ENCODE data around the gene KIAA0513. TPM values are rescaled to one million over a fixed set of nuclear protein-coding genes. Genes with fewer than 3 reads are reported as not detected.

The KIAA0513 gene
- total and polyA plus RNA-seq, 9 donors, result 2.8 to 12.8 (median 7.1) TPM

DNA sequence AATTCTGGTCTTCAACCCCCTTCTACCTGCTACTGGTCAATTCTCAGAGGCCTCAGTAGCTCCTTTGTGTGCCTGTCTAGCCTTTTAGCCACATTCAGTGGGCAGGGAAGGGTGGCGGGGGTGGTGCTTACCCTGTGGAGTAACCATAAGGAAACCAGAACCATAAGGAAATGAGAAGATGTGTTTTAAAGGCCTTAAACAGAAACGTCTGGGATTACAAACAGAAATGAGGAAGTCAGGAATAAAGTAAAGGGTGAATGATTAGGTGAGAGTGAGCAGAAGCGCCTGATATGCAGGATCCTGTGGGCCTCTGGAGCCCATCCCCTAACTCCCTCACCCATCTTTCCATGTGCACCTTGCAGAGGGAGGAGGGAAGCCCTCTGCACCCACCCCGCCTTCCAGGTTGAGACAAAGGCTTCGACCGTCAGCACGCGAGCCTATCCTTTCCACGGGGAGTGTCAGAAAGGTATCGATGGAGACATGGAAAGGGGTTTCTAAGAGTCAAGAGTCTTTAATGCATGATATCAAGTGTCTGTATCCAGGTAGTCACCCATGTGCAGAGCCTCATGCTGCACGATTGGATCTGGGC, 20.4 kb downstream of the KIAA0513 start:
- H3K4me1 ChIP-seq (ENCODE audit: insufficient read depth), result peaks cover 5% of the 10 kb centered on the region
- DNase-seq, result no peak
- no peak overlapping the region for H3K27ac ChIP-seq
- H3K9me3 ChIP-seq, result no peaks in the 10 kb centered on the region
- no peaks in the 10 kb centered on the region for H3K27me3 ChIP-seq
- no peaks in the 10 kb centered on the region for H3K36me3 ChIP-seq
- intact Hi-C loops (cut with DNase I), result no loop called here
- no peak for TF ChIP-seq EP300 (IDR thresholded peaks at IDR 0.05)
- TF ChIP-seq, protein P1, sequence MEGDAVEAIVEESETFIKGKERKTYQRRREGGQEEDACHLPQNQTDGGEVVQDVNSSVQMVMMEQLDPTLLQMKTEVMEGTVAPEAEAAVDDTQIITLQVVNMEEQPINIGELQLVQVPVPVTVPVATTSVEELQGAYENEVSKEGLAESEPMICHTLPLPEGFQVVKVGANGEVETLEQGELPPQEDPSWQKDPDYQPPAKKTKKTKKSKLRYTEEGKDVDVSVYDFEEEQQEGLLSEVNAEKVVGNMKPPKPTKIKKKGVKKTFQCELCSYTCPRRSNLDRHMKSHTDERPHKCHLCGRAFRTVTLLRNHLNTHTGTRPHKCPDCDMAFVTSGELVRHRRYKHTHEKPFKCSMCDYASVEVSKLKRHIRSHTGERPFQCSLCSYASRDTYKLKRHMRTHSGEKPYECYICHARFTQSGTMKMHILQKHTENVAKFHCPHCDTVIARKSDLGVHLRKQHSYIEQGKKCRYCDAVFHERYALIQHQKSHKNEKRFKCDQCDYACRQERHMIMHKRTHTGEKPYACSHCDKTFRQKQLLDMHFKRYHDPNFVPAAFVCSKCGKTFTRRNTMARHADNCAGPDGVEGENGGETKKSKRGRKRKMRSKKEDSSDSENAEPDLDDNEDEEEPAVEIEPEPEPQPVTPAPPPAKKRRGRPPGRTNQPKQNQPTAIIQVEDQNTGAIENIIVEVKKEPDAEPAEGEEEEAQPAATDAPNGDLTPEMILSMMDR (IDR thresholded peaks at IDR 0.05), result no peak
- TF ChIP-seq POLR2A (IDR thresholded peaks at IDR 0.05), result no peak
- H3K4me3 ChIP-seq, result no peak overlapping the region
- 89 to 92% (median 91%) methylated on average over 11 of the region's 11 CpGs for WGBS, 3 donors

DNA sequence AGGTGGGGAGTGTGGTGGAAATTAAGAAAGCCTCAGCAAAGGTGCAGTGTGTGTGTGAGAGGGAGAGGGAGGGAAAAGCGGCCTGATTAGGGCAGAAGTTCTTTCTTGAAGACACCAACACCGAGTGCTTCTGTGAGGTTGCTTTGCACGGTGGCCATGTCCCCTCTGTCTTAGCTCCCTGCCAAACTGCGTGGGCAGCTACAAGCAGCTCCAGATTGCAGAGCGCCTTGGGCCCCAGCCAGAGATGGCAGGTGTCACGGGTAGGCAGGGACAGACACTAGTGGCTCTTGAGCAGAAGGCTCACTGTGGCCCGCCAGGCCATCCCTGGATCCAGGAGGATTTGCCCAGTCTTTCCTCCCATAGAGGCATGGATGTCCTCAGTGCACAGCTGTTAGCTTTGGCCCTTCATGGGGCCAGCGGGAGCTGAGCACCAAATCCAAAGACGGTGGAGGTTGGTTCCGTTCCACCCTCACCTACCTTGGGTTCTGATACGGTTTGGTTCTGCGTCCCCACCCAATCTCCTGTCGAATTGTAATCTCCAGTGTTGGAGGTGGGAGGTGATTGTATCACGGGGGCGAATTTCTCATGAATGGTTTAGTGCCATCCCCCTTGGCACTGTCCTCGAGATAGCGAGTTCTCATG, 21.4 kb downstream of the KIAA0513 start:
- Histone ChIP-seq H3K4me3 (no peak overlapping the region), H3K36me3 (no peaks in the 10 kb centered on the region), H3K27ac (no peak overlapping the region), H3K4me1 (ENCODE audit: insufficient read depth) (peaks cover 5% of the 10 kb centered on the region), H3K9me3 (no peaks in the 10 kb centered on the region), H3K27me3 (no peaks in the 10 kb centered on the region)
- no peak for DNase-seq
- WGBS, 3 donors, result 90 to 95% (median 94%) methylated on average over 17 of the region's 17 CpGs
- intact Hi-C loops (cut with DNase I), result no loop called here
- TF ChIP-seq POLR2A (IDR thresholded peaks at IDR 0.05) (no peak), EP300 (IDR thresholded peaks at IDR 0.05) (no peak)
- TF ChIP-seq, protein P1 (IDR thresholded peaks at IDR 0.05), result no peak

DNA sequence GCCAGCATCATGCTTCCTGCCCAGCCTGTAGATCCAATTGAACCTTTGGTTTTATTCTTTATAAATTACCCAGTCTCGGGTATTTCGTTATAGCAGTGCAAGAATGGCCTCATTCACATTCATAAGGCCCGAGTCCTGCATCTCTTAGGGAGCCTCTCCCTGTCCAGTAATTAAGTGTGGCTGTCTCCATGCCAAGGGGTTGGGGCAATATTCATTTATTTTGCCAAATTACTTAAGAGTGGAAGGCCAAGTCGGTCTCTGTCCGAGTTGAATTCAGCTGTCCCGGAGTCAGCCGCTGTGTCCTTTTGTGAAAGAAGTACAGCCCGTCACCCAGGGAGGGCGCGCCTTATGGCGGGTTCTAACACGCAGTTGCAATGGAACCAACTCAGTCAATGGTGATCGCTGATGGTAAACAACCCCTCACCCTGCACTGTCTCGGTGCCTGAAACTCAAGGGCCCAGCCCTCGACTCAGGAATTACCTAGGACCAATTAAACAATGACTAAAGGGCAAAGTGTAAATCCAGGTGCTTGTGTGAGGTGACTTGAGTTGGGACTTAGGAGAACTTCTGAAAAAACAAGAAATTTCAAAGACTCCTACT, 22.2 kb downstream of the KIAA0513 start:
- no peak overlapping the region for H3K27ac ChIP-seq
- intact Hi-C loops (cut with DNase I), result no loop called here
- H3K36me3 ChIP-seq, result no peaks in the 10 kb centered on the region
- WGBS, 3 donors, result 94 to 97% (median 96%) methylated on average over 15 of the region's 15 CpGs
- TF ChIP-seq, protein P1 (IDR thresholded peaks at IDR 0.05), result no peak
- no peak for TF ChIP-seq POLR2A (IDR thresholded peaks at IDR 0.05)
- TF ChIP-seq EP300 (IDR thresholded peaks at IDR 0.05), result no peak
- no peak for DNase-seq
- peaks cover 6% of the 10 kb centered on the region for H3K4me1 ChIP-seq (ENCODE audit: insufficient read depth)
- H3K27me3 ChIP-seq, result no peaks in the 10 kb centered on the region
- H3K9me3 ChIP-seq, result no peaks in the 10 kb centered on the region
- H3K4me3 ChIP-seq, result no peak overlapping the region

DNA sequence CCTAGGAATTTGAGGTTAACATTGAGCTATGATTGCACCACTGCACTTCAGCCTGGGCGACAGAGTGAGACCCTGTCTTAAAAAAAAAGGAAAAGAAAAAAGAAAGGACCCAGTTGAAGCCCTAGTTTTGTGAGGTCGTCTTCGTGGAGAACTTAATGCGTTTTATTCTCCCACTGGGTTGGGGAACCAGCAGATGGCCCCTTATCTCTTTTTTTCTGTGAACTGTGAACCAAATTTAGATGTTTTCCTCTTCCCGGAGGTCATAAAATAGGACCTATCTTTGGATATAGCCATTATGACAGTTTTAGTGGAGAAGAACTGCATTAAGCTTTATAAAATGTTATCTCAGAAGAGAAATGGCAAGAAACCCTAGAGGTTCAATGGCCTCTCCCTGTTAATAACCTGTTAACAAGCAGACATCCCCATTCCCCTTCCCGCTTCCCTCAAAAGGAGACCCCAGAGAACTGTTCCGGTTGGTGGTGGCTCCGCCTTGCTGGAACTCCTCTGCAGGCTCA, 23.5 kb downstream of the KIAA0513 start:
- H3K4me1 ChIP-seq (ENCODE audit: insufficient read depth), result peaks cover 8% of the 10 kb centered on the region
- intact Hi-C loops (cut with DNase I), result no loop called here
- H3K36me3 ChIP-seq, result no peaks in the 10 kb centered on the region
- no peaks in the 10 kb centered on the region for H3K27me3 ChIP-seq
- DNase-seq, result no peak
- TF ChIP-seq EP300 (IDR thresholded peaks at IDR 0.05) (no peak), POLR2A (IDR thresholded peaks at IDR 0.05) (no peak)
- TF ChIP-seq, protein P1 (IDR thresholded peaks at IDR 0.05), result no peak
- WGBS, 3 donors, result 17 to 36% (median 24%) methylated on average over 8 of the region's 8 CpGs
- H3K4me3 ChIP-seq, result no peak overlapping the region
- H3K27ac ChIP-seq, result peak overlapping the region in 1 of 2 donors; percentile 8
- no peaks in the 10 kb centered on the region for H3K9me3 ChIP-seq
